GM21576 (cell line): ENCODE measurements around the gene ITLN2.
"Not testable (repeated sequence)": the region's sequence is repeated elsewhere in the genome, so short reads cannot be mapped to it uniquely, and the experiment has no call there.

Experiments
- ATAC-seq: cut with Tn5 transposase; IDR thresholded peaks from one replicate; pipeline ENCODE4 v1.9.1; 2021; ENCODE audit warnings: mild to moderate bottlenecking, moderate library complexity; ENCODE audit not compliant: unreplicated experiment

Gene ITLN2

DNA sequence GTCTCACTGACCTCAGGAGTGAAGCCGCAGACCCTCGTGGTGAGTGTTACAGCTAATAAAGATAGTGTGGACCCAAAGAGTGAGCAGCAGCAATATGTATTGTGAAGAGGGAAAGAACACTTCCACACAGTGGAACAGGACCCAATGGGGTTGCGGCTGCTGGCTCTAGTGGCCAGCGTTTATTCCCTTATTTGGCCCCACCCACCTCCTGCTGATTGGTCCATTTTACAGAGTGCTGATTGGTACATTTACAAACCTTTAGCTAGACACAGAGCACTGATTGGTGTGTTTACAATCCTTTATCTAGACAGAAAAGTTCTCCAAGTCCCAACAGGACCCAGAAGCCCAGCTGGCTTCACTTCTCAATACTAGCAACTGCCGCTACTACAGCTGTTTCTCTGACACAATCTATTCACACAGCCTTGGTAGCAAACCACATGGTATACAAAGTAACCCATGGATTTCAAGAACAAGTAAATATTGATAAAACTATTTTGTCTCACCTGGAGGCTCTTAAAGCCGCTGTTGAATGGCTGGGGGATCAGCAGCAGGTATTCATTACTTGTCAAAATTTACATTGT, 44.3 kb downstream of the ITLN2 start:
- ATAC-seq, result no peak

DNA sequence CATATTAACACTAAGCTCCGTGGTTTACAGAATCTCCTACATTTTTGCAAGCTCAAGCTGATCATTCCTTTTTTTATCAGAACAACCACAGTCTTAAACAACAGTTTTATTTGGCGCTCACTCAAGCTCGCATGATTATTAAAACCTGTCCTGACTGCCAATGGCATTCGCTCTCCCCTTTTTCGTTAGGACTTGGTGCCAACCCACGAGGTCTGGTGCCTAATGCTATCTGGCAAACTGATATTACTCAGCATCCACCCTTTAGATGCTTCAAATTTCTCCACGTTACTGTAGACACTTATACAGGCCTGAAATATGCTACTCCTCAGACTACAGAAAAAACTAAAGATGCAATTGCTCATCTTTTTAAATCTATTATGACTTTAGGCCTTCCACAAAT, 46.6 kb downstream of the ITLN2 start:
- no peak for ATAC-seq

DNA sequence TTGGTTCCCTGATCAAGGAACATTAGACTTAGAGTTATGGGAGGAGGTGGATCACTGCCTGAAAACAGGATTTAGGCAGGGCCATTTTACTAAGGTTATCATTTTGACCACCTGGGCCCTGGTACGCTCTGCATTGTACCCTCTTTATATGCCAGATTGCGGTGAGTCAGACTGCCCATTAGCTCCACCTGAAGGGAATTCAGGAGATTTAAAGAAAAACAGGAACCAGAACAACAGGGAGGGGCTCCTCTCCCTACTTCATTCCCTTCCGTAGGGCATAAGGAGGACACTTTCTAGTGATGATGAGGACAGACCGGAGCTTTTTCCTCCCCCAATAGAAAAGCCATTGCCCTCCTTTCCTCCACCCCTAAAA, 49.0 kb downstream of the ITLN2 start:
- ATAC-seq, result no peak

DNA sequence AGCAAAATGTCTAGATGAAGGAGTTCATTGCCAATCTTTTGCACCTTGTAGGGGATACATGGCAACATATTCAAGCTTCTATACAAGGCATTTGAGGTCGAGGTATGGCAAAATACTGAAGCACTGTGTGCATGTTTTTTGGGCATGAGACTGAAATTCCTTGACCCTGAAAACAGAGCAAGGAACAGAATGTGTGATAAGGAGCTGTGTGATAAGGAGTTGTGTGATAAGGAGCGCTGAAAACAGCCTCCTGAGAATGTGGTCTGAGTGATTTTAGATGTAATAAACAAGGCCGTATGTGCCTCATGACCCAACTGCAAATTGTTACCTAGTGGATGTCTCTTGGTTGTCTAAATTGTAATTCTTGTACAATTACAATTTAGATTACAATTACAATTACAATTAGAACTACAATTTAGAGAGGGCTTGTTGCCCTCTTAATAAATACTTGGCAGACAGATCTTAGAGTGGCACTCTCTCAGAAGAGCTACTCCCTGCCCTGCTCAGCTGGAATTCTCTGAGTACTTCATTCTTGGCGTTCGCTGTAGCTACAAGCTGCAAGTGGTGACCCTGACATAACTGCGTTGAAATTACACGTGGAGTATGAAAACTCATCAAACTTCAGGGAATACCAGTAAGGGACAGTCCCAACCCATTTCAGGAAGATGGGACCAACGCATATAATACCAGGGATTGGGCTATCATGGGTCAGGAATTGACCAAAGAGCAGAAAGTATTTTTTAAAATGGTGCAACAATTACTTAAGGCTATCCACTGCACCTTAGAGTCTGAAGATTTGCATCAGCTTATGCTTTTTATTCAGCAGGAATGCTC, 49.6 kb downstream of the ITLN2 start:
- ATAC-seq, result no peak

DNA sequence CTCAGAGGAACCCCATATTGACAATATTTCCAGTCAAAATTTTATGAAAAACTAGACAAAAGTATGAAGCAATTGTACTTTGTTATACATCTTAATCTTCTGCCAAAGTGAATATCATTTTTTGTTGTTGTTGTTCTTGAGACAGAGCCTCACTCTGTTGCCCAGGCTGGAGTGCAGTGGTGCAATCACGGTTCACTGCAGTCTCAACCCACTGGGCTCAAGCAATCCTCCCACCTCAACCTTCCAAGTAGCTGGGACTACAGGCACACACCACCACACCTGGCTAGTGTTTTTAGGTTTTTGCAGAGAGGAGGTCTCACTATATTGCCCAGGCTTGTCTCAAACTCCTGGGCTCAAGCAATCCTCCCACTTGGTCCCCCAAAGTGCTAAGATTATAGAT, 52.4 kb downstream of the ITLN2 start:
- not testable (repeated sequence) for ATAC-seq

DNA sequence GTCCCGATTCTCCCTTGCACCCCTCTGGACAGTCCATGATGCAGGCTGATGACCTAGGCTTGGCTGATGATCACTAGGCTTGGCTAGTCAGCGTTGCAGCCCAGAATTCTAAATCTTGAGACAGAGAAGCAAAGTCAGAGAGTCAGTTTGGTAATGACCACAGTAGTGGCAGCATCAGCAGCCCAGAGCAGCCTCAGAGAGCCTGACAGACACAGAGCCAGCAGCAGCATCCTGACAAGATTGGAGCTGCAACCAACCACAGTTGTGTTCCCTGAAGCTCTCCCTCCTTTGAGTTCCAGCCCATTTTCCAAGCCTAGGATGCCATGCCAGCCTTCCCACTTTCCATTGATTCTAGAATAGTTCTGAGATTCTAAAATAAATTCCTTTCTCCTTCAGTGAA, 52.8 kb downstream of the ITLN2 start:
- no peak for ATAC-seq

DNA sequence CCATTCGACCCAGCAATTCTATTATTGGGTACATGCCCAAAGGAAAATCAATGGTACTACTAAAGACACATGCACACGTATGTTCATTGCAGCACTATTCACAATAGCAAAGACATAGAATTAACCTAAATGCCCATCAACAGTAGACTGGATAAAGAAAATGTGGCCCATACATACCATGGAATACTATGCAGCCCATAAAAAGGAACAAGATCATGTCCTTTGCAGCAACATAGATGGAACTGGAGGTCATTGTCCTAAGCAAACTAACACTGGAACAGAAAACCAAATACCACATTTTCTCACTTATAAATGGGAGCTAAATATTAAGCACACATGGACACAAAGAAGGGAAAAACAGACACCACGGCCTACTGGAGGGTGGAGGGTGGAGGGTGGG, 53.9 kb downstream of the ITLN2 start:
- ATAC-seq, result not testable (repeated sequence)
